RWPE2 (cell line): Measurements from ENCODE around the gene DCXR.
"Not testable (repeated sequence)": the region's sequence is repeated elsewhere in the genome, so short reads cannot be mapped to it uniquely, and the experiment has no call there.

Experiments
- ATAC-seq: fragments of 200-7000 bp; cut with Tn5 transposase; 3 replicates; pipeline ENCODE4 v1.9.1; 2021; ENCODE audit warnings: low read depth
- DNase-seq: peaks from one replicate; pipeline ENCODE4 v3.0.0-alpha.2; 2020; ENCODE audit warnings: low spot score
- H3K27ac ChIP-seq: fragments of 450-650 bp; 2 replicates; pipeline ENCODE4 v1.5.1; 2017; ENCODE audit warnings: mild to moderate bottlenecking; ENCODE audit not compliant: poor library complexity, severe bottlenecking
- H3K27me3 ChIP-seq: fragments of 250-450 bp; sonication (Bioruptor Pico); 2 replicates; pipeline ENCODE4 v1.5.1; 2021; ENCODE audit warnings: mild to moderate bottlenecking, moderate library complexity; ENCODE audit not compliant: insufficient read depth, poor library complexity, severe bottlenecking
- H3K36me3 ChIP-seq: fragments of 250-450 bp; sonication (Bioruptor Pico); 2 replicates; pipeline ENCODE4 v1.5.1; 2020; ENCODE audit warnings: low read depth, mild to moderate bottlenecking, moderate library complexity
- H3K4me1 ChIP-seq: fragments of 250-450 bp; sonication (Bioruptor Pico); 2 replicates; pipeline ENCODE4 v1.5.1; 2021; ENCODE audit warnings: mild to moderate bottlenecking, moderate library complexity; ENCODE audit not compliant: insufficient read depth, poor library complexity, severe bottlenecking
- H3K4me3 ChIP-seq: fragments of 250-450 bp; sonication (Bioruptor Pico); 2 replicates; pipeline ENCODE4 v1.5.1; 2021; ENCODE audit warnings: mild to moderate bottlenecking, moderate library complexity; ENCODE audit not compliant: severe bottlenecking
- H3K9me3 ChIP-seq: fragments of 250-450 bp; sonication (Bioruptor Pico); 2 replicates; pipeline ENCODE4 v1.5.1; 2021; ENCODE audit warnings: mild to moderate bottlenecking, moderate library complexity; ENCODE audit not compliant: severe bottlenecking
- CTCF ChIP-seq: fragments of 450-650 bp; IDR thresholded peaks from one replicate; pipeline ENCODE4 v1.5.1; 2017; ENCODE audit warnings: mild to moderate bottlenecking, moderate library complexity; ENCODE audit not compliant: poor library complexity, severe bottlenecking

Gene DCXR

DNA sequence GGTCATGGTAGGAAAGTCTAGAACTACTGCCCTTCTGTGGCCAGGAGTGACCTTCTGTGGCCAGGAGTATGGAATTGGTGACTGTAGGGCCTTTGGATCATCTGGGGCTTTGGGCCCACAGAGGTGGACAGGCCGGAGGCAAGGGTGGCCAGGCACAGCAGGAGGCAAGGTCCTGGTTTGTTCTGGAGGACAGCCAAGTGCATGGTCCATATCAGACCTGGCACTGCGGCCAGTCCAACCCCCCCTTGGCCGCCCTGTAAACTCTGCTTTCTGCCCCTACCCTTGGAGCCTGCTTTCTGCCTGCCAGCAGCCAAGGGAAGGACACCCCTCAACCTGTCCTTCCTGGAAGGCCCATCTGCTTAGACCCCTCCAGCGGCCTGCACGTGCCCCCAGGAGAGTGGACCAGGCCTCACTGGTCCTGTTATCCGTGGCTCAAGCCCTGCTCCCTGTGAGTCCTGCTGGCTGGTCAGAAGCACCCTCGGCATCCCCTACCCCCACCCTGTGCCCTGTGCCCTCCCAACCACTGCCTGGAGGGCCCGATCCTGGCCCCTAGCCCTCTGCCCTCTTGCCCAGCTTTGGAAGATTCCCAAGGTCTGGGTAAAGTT, 2.3 kb upstream of the DCXR start:
- no peak for TF ChIP-seq CTCF
- DNase-seq, result no peak
- Histone ChIP-seq H3K4me1 (no peaks in the 10 kb centered on the region), H3K36me3 (peaks cover 18% of the 10 kb centered on the region), H3K27me3 (no peaks in the 10 kb centered on the region), H3K4me3 (no peak overlapping the region), H3K27ac (no peak overlapping the region), H3K9me3 (no peaks in the 10 kb centered on the region)
- no peak for ATAC-seq

DNA sequence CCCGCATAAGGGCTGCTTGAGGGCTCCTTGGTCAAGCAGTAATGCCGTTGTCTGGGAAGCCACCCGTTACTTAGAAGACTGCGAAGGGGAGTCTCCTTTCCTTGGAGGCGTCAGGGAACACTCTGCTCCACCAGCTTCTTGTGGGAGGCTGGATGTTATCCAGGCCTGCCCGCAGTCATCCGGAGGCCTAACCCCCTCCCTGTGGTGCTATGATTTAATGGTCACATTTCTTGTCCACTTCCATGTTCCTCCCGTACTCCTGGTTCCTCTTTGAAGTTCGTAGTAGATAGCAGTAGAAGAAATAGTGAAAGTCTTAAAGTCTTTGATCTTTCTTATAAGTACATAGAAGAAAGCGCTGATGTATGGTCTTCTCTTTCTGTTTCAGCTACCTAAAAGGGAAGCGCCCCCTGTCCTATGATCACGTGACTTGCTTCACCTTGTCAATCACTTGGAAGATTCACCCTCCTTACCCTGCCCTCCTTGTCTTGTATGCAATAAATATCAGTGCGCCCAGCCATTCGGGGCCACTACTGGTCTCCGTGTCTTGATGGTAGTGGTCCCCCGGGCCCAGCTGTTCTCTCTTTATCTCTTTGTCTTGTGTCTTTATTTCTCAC, 1.4 kb upstream of the DCXR start:
- ATAC-seq, H3K27ac ChIP-seq, H3K9me3 ChIP-seq, H3K27me3 ChIP-seq, H3K4me3 ChIP-seq, DNase-seq, H3K4me1 ChIP-seq: not testable (repeated sequence)
- H3K36me3 ChIP-seq, result peaks cover 18% of the 10 kb centered on the region

GRCh38 chr17:82037889-82038195, 345 bp upstream of the DCXR start:
- H3K4me3 ChIP-seq, result peak overlapping the region; percentile 65
- H3K27me3 ChIP-seq, result no peaks in the 10 kb centered on the region
- ATAC-seq (no peak), DNase-seq (no peak)
- peaks cover 18% of the 10 kb centered on the region for H3K36me3 ChIP-seq
- no peaks in the 10 kb centered on the region for H3K9me3 ChIP-seq
- no peaks in the 10 kb centered on the region for H3K4me1 ChIP-seq
- TF ChIP-seq CTCF, result no peak
- H3K27ac ChIP-seq, result peak overlapping the region; percentile 35

DNA sequence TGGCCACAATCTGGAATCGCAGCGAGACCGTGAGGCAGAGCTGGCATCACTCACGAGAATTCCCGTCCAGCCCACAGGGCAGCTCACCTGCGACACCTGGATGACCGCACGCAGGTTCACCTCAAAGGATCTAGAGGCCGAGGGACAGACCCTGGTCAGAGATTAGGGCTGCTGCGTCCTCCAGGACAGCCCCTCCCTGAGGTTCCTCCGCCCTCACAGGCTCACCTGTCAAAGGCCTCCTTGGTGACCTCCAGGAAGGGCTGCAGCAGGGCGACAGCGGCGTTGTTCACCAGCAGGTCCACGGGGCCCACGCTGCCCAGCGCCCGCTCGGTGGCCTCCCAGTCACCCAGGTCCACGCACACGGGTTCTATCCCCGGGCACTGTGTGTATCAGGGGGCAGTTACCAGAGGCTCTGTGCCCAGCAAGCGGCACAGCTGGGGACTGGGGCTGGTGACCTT, 834 bp downstream of the DCXR start:
- Histone ChIP-seq H3K36me3 (peaks cover 18% of the 10 kb centered on the region), H3K27ac (peak overlapping the region; percentile 35), H3K9me3 (no peaks in the 10 kb centered on the region), H3K4me3 (peak overlapping the region; percentile 65), H3K27me3 (no peaks in the 10 kb centered on the region), H3K4me1 (no peaks in the 10 kb centered on the region)
- TF ChIP-seq CTCF, result no peak
- DNase-seq, result no peak
- ATAC-seq, result no peak

- H3K9me3 ChIP-seq, result no peaks in the 10 kb centered on the region
- no peak overlapping the region for H3K27ac ChIP-seq
- no peak for TF ChIP-seq CTCF
- DNase-seq, result no peak
- no peaks in the 10 kb centered on the region for H3K27me3 ChIP-seq
- H3K4me1 ChIP-seq, result no peaks in the 10 kb centered on the region
- no peak for ATAC-seq
- H3K4me3 ChIP-seq, result peak overlapping the region; percentile 65
- peaks cover 18% of the 10 kb centered on the region for H3K36me3 ChIP-seq
These were observed 1.4 kb downstream of the DCXR start for GRCh38 chr17:82035956-82036633.
